22Rv1 (cell line): ENCODE results near the gene DNM2.

Experiments used
- ZFX ChIP-seq: fragments of 450-650 bp; IDR thresholded peaks from 2 replicates; pipeline ENCODE4 v1.6.1; 2017; ENCODE audit warnings: antibody characterized with exemption, borderline replicate concordance
- TF ChIP-seq, protein P1 (sequence below): fragments of 450-650 bp; IDR thresholded peaks from 2 replicates; pipeline ENCODE4 v1.5.1; 2017; ENCODE audit warnings: mild to moderate bottlenecking

GRCh38 chr19:10811391-10812111, 93.7 kb downstream of the DNM2 start:
- TF ChIP-seq, protein P1, sequence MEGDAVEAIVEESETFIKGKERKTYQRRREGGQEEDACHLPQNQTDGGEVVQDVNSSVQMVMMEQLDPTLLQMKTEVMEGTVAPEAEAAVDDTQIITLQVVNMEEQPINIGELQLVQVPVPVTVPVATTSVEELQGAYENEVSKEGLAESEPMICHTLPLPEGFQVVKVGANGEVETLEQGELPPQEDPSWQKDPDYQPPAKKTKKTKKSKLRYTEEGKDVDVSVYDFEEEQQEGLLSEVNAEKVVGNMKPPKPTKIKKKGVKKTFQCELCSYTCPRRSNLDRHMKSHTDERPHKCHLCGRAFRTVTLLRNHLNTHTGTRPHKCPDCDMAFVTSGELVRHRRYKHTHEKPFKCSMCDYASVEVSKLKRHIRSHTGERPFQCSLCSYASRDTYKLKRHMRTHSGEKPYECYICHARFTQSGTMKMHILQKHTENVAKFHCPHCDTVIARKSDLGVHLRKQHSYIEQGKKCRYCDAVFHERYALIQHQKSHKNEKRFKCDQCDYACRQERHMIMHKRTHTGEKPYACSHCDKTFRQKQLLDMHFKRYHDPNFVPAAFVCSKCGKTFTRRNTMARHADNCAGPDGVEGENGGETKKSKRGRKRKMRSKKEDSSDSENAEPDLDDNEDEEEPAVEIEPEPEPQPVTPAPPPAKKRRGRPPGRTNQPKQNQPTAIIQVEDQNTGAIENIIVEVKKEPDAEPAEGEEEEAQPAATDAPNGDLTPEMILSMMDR = no peak
- TF ChIP-seq ZFX = no peak
